GM21528 (cell line): Measurements from ENCODE around the gene BCAS3.
"Not testable (repeated sequence)": the region's sequence is repeated elsewhere in the genome, so short reads cannot be mapped to it uniquely, and the experiment has no call there.

Experiments used
- ATAC-seq: cut with Tn5 transposase; IDR thresholded peaks from one replicate; pipeline ENCODE4 v1.9.1; 2021; ENCODE audit warnings: mild to moderate bottlenecking, moderate library complexity; ENCODE audit not compliant: unreplicated experiment, low FRiP score

Gene BCAS3

GRCh38 chr17:61419496-61420046 is 741.9 kb downstream of the BCAS3 start:
- ATAC-seq, result no peak

GRCh38 chr17:61420052-61420451 is 742.4 kb downstream of the BCAS3 start:
- ATAC-seq, result no peak

- ATAC-seq, result no peak
Measured at GRCh38 chr17:61420745-61421398, 743.2 kb downstream of the BCAS3 start.

DNA sequence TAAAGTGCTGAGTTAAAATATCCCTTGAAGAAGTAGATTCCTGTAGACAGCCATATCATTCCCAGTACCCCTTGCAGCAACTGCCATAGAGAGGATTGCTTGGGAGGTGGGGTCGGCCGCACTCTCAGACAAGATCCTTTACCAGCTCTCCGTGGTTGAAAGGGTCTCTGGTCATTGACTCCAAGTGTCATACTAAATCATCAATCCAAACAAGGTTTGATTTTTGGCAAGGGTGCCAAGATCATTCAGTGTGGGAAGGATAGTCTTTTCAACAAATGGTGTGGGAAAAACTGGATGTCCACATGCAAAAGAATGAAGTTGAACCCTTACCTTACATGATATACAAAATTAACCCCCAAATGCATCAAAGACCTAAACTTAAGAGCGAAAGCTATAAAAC is 743.8 kb downstream of the BCAS3 start:
- no peak for ATAC-seq

DNA sequence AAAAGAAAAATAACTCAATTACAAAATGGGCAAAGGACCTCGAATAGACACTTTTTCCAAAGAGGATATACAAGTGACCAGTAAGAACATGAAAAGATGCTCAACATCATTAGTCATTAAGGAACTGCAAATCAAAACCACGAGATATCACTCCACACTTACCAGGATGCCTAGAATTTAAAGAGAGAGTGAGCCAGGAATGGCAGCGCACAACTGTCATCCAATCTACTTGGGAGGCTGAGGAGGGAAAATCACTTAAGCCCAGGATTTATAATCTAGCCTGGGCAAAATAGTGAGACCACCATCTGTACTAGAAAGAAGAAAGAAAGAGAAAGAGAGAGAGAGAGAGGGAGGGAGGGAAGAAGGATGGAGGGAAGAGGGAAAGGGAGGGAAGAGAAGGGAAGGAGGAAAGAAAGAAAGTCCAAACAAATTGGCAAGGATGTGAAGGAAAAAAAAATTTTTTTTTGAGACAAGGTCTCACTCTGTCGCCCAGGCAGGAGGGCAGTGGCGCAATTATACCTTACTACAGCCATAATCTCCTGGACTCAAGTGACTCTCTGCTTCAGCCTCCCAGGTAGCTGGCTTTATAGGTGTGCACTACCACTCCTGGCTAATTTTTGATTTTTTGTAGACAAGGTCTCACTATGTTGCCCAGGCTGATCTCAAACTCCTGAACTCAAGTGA is 744.6 kb downstream of the BCAS3 start:
- no peak for ATAC-seq

GRCh38 chr17:61422869-61423268 is 745.2 kb downstream of the BCAS3 start:
- ATAC-seq, result no peak

GRCh38 chr17:61423967-61424649 is 746.5 kb downstream of the BCAS3 start:
- no peak for ATAC-seq

GRCh38 chr17:61425682-61426481 is 748.2 kb downstream of the BCAS3 start:
- ATAC-seq, result no peak

GRCh38 chr17:61426482-61427304 is 749.0 kb downstream of the BCAS3 start:
- no peak for ATAC-seq

GRCh38 chr17:61427567-61427966 is 749.9 kb downstream of the BCAS3 start:
- ATAC-seq, result no peak

DNA sequence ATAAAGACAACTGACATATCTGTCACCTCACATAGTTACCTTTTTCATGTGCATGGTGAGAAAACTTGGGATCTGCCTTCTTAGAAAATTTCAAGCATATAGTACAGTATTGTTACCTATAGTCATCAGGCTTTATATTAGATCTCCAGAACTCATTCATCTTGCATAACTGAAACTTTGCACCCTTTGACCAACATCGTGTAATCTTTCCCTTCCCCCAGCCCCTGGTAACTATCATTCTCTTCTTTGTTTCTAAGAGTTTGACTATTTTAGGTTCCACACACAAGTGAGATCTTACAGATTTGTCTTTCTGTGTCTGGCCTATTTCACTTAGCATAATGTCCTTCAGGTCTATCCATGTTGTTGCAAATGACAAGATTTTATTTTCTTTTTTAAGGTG is 751.6 kb downstream of the BCAS3 start:
- ATAC-seq, result no peak

DNA sequence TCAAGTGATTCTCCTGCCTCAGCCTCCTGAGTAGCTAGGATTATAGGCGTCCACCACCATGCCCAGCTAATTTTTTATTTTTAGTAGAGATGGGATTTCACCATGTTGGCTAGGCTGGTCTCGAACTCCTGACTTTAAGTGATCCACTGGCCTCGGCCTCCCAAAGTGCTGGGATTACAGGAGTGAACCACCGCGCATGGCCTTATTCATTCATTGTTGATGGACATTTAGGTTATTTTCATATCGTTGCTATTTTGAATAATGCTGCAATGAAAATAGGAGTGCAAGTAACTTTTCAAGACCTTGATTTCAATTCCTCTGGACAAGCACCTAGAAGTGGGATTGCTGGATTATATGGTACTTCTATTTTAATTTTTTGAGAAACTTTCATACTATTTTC is 752.2 kb downstream of the BCAS3 start:
- ATAC-seq, result not testable (repeated sequence)

DNA sequence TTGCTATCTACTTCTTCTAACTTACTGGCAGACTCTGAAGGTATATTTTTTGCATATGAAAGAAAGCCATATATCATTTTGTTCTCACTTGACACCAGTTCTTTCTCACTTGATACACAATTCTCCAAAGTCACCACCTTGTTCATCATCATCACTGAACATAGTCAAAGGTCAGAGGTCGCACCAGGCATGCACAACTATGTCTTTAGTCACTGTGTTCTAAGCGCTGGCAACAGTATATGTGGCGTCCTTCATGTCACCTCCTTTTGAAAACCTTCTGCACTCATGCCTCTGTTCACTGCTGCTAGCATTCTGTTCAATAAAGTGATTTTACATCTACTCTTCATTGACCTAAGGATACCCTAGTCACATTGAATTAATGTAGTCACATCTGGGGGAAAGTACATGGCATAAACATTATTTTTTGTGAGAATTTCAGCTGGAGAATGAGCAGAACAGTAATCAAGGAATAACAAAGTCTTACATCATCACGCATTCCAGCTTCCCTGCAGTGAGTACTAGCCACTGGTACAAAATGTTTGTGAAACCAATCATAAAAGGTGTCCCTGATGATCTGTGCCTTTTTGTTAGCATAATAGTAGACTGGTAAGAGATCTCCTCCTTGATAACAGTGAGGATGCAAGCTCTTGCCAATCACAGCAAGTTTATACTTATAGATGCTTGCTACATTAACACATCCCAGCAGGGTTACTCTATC is 754.1 kb downstream of the BCAS3 start:
- no peak for ATAC-seq

GRCh38 chr17:61436273-61436672 is 758.6 kb downstream of the BCAS3 start:
- no peak for ATAC-seq

DNA sequence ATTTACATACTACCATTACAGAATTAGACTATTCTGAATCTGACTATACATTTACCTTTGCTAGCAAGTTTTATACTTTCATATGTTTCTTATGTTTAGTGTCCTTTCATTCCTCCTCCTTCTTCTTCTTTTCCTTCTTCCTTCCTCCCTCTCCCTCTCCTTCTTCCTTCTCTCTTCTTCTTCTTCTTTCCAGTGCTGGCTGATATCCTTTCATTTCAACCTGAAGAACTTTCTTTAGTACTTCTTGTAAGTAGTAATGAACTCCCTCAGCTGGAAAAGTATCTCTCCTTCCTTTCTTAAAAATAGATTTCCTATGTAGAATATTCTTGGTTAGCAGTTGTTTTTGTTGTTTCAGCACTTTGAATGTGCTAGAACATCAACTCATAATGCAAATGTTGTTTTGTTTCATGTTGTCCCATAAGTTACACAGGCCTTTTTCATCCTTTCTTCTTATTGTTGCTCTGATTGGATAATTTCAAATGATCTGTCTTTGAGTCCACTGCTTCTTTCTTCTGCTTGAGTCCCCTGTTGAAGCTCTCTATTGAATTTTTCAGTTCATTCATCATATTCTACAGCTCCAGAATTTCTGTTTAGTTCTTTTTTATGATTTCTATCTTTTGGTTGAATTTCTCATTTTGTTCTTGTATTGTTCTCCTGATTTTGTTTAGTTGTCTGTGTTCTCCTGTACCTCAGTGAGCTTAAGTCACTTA is 759.5 kb downstream of the BCAS3 start:
- ATAC-seq, result no peak

- ATAC-seq, result no peak
Measured at GRCh38 chr17:61440697-61441096, 763.0 kb downstream of the BCAS3 start.

DNA sequence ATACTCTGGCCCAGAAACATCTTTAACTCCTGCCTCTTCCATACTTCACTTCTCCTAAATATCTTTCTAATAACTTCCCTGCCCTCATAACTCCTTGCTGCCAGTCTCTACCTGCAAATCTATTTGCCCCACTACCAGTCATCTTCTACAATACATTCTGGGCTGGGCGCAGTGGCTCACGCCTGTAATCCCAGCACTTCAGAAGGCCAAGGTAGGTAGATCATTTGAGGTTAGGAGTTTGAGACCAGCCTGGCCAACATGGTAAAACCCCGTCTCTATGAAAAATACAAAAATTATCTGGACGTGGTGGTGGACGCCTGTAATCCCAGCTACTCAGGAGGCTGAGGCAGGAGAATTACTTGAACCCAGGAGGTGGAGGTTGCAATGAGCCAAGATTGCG is 763.9 kb downstream of the BCAS3 start:
- not testable (repeated sequence) for ATAC-seq

DNA sequence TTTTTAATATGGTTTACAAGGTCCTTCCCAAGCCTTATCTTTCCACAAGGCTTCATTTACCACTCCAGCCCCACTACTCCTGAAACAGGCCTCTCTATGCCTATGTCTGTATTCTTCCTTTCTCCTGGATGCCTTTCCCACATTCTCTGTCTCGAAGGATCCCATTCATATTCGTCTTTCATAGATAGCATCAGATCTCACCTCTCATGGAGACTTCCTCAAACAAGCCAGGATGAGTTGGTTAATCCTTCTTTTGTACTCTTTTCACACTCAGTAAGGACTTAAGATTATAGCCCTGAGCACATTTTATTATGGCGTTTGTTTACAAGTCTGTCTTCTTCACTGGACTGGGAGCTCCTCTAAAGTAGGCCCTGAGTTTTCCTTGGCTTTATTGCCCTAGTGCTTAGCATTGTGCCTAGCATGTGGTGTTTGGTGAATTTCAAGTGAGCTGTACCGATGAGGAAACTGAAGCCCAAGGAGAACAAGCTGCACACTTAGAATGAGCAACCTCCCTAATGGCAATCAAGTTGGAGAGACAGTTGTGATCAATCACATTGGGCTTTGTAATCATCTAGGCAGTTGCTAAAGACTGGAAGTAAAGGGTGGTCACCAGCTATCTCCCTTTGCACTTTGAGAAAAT is 764.6 kb downstream of the BCAS3 start:
- no peak for ATAC-seq
